HEK293 (cell line): Measurements from ENCODE around the gene ATOH8.
A peak's percentile ranks its signal among the peaks of the same experiment; 100 is the strongest.

ENCODE experiments used
- CTCF ChIA-PET: fragments of 350-600 bp; formaldehyde crosslinking; extraction: SDS; loops from one replicate; lab custom pipeline; 2021; ENCODE audit warnings: antibody characterized with exemption; lab: Yijun Ruan, JAX
- POLR2A ChIA-PET: fragments of 300-600 bp; formaldehyde crosslinking; extraction: SDS; loops from one replicate; lab custom pipeline; 2020; ENCODE audit warnings: antibody characterized with exemption, inconsistent platforms; lab: Yijun Ruan, JAX
- H3K27ac ChIP-seq: fragments of 200-500 bp; sonication (Bioruptor generic); 2 replicates; pipeline ENCODE4 v1.5.1; 2014; ENCODE audit warnings: low read depth, low read length, control low read depth, inconsistent platforms; ENCODE audit errors: extremely low read depth
- H3K36me3 ChIP-seq, 2 experiments: fragments of 200-500 bp in 1 of 2; sonication (Bioruptor generic) in 1 of 2; 1 replicate in 1 of 2; 2 replicates in 1 of 2; pipeline ENCODE4 v1.5.1; 2014 to 2017; ENCODE audit warnings: inconsistent platforms in 2 of 2, low read length in 2 of 2; ENCODE audit not compliant: control insufficient read depth in 2 of 2, insufficient read depth in 1 of 2
- H3K4me1 ChIP-seq: fragments of 200-500 bp; sonication (Bioruptor generic); 2 replicates; pipeline ENCODE4 v1.5.1; 2014; ENCODE audit warnings: mild to moderate bottlenecking, low read length, inconsistent platforms; ENCODE audit not compliant: control insufficient read depth, insufficient read depth
- H3K4me3 ChIP-seq: 2 replicates; pipeline ENCODE4 v1.5.1; 2011; ENCODE audit warnings: low read depth, mild to moderate bottlenecking, control low read depth, low read length, moderate library complexity
- H3K9me3 ChIP-seq: fragments of 200-500 bp; sonication (Bioruptor generic); 2 replicates; pipeline ENCODE4 v1.5.1; 2014; ENCODE audit warnings: low read depth, low read length, inconsistent platforms; ENCODE audit not compliant: control insufficient read depth, insufficient read depth
- GLI2 ChIP-seq: fragments of 450-650 bp; formaldehyde crosslinking; IDR thresholded peaks from 2 replicates; pipeline ENCODE4; 2017; ENCODE audit warnings: missing biosample characterization, missing genetic modification characterization, low read depth, borderline replicate concordance
- GLI4 ChIP-seq: fragments of 450-650 bp; formaldehyde crosslinking; IDR thresholded peaks from 2 replicates; pipeline ENCODE4 v1.5.1; 2016; ENCODE audit warnings: missing biosample characterization, missing genetic modification characterization
- GLIS1 ChIP-seq: fragments of 450-650 bp; formaldehyde crosslinking; IDR thresholded peaks from 2 replicates; pipeline ENCODE4 v1.5.1; 2016; ENCODE audit warnings: missing biosample characterization, missing genetic modification characterization
- ZBTB1 ChIP-seq: fragments of 450-650 bp; formaldehyde crosslinking; IDR thresholded peaks from 2 replicates; pipeline ENCODE4 v1.5.1; 2016; ENCODE audit warnings: missing biosample characterization, missing genetic modification characterization
- ZIC2 ChIP-seq: fragments of 450-650 bp; formaldehyde crosslinking; IDR thresholded peaks from 2 replicates; pipeline ENCODE4 v1.5.1; 2016; ENCODE audit warnings: missing biosample characterization, missing genetic modification characterization
- ZNF132 ChIP-seq: fragments of 450-650 bp; formaldehyde crosslinking; IDR thresholded peaks from 2 replicates; pipeline ENCODE4 v1.5.1; 2017; ENCODE audit warnings: missing biosample characterization, missing genetic modification characterization, borderline replicate concordance
- ZNF155 ChIP-seq: fragments of 450-650 bp; formaldehyde crosslinking; IDR thresholded peaks from 2 replicates; pipeline ENCODE4 v1.5.1; 2016; ENCODE audit warnings: missing biosample characterization, missing genetic modification characterization
- ZNF18 ChIP-seq: fragments of 450-650 bp; formaldehyde crosslinking; IDR thresholded peaks from 2 replicates; pipeline ENCODE4 v1.5.1; 2016; ENCODE audit warnings: missing biosample characterization, missing genetic modification characterization
- ZNF335 ChIP-seq: fragments of 450-650 bp; formaldehyde crosslinking; conservative IDR thresholded peaks from 2 replicates; pipeline ENCODE4 v1.5.1; 2016; ENCODE audit warnings: missing biosample characterization, missing genetic modification characterization
- ZNF404 ChIP-seq: fragments of 450-650 bp; formaldehyde crosslinking; IDR thresholded peaks from 2 replicates; pipeline ENCODE4 v1.5.1; 2017; ENCODE audit warnings: missing biosample characterization, missing genetic modification characterization
- ZNF433 ChIP-seq: fragments of 450-650 bp; formaldehyde crosslinking; IDR thresholded peaks from 2 replicates; pipeline ENCODE4 v1.5.1; 2016; ENCODE audit warnings: missing biosample characterization, missing genetic modification characterization, low read depth
- ZNF510 ChIP-seq: fragments of 450-650 bp; formaldehyde crosslinking; IDR thresholded peaks from 2 replicates; pipeline ENCODE4 v1.5.1; 2018; ENCODE audit warnings: mild to moderate bottlenecking, missing genetic modification characterization, missing biosample characterization; ENCODE audit not compliant: insufficient replicate concordance
- ZNF514 ChIP-seq: fragments of 450-650 bp; formaldehyde crosslinking; IDR thresholded peaks from 2 replicates; pipeline ENCODE4 v1.5.1; 2016; ENCODE audit warnings: missing biosample characterization, missing genetic modification characterization
- ZNF529 ChIP-seq: fragments of 450-650 bp; formaldehyde crosslinking; IDR thresholded peaks from 2 replicates; pipeline ENCODE4 v1.5.1; 2017; ENCODE audit warnings: missing genetic modification characterization, missing biosample characterization; ENCODE audit not compliant: insufficient replicate concordance
- ZNF785 ChIP-seq: fragments of 450-650 bp; formaldehyde crosslinking; IDR thresholded peaks from 2 replicates; pipeline ENCODE4 v1.5.1; 2016; ENCODE audit warnings: missing biosample characterization, missing genetic modification characterization
- ZNF837 ChIP-seq: fragments of 450-650 bp; formaldehyde crosslinking; IDR thresholded peaks from 2 replicates; pipeline ENCODE4 v1.5.1; 2016; ENCODE audit warnings: missing biosample characterization, missing genetic modification characterization
- TF ChIP-seq, protein P1 (sequence below): fragments of 450-650 bp; formaldehyde crosslinking; IDR thresholded peaks from 2 replicates; pipeline ENCODE4 v1.5.1; 2016; ENCODE audit warnings: missing biosample characterization, missing genetic modification characterization
- TF ChIP-seq, protein P2 (sequence below): fragments of 450-650 bp; formaldehyde crosslinking; conservative IDR thresholded peaks from 2 replicates; pipeline ENCODE4 v1.5.1; 2016; ENCODE audit warnings: low read depth, missing biosample characterization, missing genetic modification characterization

ATOH8 gene

DNA sequence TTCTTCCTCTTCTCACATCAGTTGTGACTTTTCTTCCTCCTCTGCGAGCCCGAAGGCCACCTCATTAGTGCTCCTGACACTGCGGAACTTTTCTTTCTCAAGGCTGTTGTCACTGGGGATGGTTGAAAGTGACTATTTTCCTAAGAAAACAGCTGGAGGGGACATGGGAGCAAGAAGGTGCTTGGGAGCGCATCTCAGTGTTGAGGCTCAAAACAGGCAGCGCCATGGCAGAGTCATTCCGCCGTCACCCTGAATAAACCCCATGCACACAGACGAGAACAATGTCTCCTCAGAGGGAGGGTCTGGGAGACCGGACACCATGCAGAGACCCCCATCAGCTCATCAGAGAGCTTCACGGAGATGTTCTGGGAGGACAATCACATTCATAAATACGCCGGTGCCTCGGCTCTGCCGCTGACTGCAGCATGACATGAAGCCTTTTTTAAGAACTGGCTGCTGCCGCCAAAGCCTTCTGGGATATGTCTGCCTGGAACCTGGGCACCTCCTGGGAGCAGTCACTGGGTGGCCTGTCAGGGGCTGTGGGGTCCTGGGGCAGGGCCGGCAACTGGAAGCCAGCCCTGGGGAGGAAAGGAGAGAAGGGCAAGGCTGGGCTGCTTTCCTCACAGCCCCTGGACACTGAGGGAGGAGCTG lies 19.2 kb downstream of the ATOH8 start:
- TF ChIP-seq ZNF155 (no peak), GLIS1 (tag by site-specific recombination) (peak; percentile 65), ZIC2 (tag by site-specific recombination) (peak; percentile 32; the same call in 1 of the 2 replicates)
- ChIA-PET CTCF (interaction anchor here (0.8 to 9.3 kb wide), 5 partner anchors 10 to 44 kb away, joined by 6 to 105 read pairs (median 30); partner anchors contain the start of gene ATOH8), POLR2A (interaction anchor here (0.6 to 2.4 kb wide), 8 partner anchors 12 to 333 kb away, joined by 3 to 14 read pairs (median 4); partner anchors contain the start of genes ATOH8, POLR1A and PTCD3)
- no peaks in the 10 kb centered on the region for H3K9me3 ChIP-seq
- no peaks in the 10 kb centered on the region for H3K36me3 ChIP-seq
- peak overlapping the region; percentile 80 for H3K27ac ChIP-seq
- no peak overlapping the region for H3K4me3 ChIP-seq
- H3K4me1 ChIP-seq = peaks cover 41% of the 10 kb centered on the region

DNA sequence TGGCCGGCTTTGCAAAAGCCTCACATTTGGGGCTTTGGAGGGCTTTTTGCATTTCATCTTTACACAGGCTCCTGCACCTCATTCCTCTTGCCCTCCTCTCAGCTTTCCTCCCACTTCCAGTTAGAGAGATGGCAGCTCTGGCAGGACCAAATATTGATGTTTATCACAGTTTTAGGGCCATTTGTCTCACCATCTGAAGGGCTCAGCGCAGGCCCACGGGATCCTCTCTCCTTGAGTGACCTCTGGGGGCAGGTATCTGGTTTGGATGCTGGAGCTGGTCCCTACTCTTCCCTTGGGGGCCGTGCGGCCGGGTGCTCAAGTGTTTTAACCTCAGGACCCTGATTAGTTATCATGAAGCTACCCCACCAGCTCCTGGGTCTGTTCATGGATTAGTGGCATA lies 19.9 kb downstream of the ATOH8 start:
- H3K9me3 ChIP-seq = no peaks in the 10 kb centered on the region
- TF ChIP-seq ZNF529 (tag by site-specific recombination) (no peak), ZNF433 (no peak), ZNF510 (no peak)
- TF ChIP-seq, protein P1, sequence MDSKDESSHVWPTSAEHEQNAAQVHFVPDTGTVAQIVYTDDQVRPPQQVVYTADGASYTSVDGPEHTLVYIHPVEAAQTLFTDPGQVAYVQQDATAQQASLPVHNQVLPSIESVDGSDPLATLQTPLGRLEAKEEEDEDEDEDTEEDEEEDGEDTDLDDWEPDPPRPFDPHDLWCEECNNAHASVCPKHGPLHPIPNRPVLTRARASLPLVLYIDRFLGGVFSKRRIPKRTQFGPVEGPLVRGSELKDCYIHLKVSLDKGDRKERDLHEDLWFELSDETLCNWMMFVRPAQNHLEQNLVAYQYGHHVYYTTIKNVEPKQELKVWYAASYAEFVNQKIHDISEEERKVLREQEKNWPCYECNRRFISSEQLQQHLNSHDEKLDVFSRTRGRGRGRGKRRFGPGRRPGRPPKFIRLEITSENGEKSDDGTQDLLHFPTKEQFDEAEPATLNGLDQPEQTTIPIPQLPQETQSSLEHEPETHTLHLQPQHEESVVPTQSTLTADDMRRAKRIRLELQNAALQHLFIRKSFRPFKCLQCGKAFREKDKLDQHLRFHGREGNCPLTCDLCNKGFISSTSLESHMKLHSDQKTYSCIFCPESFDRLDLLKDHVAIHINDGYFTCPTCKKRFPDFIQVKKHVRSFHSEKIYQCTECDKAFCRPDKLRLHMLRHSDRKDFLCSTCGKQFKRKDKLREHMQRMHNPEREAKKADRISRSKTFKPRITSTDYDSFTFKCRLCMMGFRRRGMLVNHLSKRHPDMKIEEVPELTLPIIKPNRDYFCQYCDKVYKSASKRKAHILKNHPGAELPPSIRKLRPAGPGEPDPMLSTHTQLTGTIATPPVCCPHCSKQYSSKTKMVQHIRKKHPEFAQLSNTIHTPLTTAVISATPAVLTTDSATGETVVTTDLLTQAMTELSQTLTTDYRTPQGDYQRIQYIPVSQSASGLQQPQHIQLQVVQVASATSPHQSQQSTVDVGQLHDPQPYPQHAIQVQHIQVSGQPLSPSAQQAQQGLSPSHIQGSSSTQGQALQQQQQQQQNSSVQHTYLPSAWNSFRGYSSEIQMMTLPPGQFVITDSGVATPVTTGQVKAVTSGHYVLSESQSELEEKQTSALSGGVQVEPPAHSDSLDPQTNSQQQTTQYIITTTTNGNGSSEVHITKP (tag by site-specific recombination) = no peak
- no peak overlapping the region for H3K4me3 ChIP-seq
- peaks cover 34% of the 10 kb centered on the region for H3K4me1 ChIP-seq
- POLR2A ChIA-PET = no interaction called here
- no peak overlapping the region for H3K27ac ChIP-seq
- CTCF ChIA-PET = interaction anchor here (5.5 to 9.3 kb wide), 2 partner anchors 22 to 44 kb away, joined by 30 to 105 read pairs; partner anchors contain the start of gene ATOH8
- H3K36me3 ChIP-seq = no peaks in the 10 kb centered on the region

- H3K4me3 ChIP-seq = no peak overlapping the region
- ChIA-PET CTCF (interaction anchor here (0.9 to 9.3 kb wide), 4 partner anchors 12 to 39 kb away, joined by 3 to 105 read pairs (median 6); partner anchors contain the start of gene ATOH8), POLR2A (no interaction called here)
- no peaks in the 10 kb centered on the region for H3K9me3 ChIP-seq
- no peak for TF ChIP-seq ZNF132 (tag by site-specific recombination)
- no peak for TF ChIP-seq ZNF404
- TF ChIP-seq ZNF837 (tag by site-specific recombination) = no peak
- TF ChIP-seq ZNF18 (tag by site-specific recombination) = no peak
- TF ChIP-seq GLI2 (tag by site-specific recombination) = no peak
- TF ChIP-seq ZBTB1 (tag by site-specific recombination) = no peak
- TF ChIP-seq ZNF514 (tag by site-specific recombination) = no peak
- TF ChIP-seq ZNF335 (tag by site-specific recombination) = no peak
- TF ChIP-seq GLI4 = no peak
- no peak for TF ChIP-seq ZNF785 (tag by site-specific recombination)
- TF ChIP-seq, protein P2, sequence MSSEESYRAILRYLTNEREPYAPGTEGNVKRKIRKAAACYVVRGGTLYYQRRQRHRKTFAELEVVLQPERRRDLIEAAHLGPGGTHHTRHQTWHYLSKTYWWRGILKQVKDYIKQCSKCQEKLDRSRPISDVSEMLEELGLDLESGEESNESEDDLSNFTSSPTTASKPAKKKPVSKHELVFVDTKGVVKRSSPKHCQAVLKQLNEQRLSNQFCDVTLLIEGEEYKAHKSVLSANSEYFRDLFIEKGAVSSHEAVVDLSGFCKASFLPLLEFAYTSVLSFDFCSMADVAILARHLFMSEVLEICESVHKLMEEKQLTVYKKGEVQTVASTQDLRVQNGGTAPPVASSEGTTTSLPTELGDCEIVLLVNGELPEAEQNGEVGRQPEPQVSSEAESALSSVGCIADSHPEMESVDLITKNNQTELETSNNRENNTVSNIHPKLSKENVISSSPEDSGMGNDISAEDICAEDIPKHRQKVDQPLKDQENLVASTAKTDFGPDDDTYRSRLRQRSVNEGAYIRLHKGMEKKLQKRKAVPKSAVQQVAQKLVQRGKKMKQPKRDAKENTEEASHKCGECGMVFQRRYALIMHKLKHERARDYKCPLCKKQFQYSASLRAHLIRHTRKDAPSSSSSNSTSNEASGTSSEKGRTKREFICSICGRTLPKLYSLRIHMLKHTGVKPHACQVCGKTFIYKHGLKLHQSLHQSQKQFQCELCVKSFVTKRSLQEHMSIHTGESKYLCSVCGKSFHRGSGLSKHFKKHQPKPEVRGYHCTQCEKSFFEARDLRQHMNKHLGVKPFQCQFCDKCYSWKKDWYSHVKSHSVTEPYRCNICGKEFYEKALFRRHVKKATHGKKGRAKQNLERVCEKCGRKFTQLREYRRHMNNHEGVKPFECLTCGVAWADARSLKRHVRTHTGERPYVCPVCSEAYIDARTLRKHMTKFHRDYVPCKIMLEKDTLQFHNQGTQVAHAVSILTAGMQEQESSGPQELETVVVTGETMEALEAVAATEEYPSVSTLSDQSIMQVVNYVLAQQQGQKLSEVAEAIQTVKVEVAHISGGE = no peak
- H3K27ac ChIP-seq = no peak overlapping the region
- peaks cover 27% of the 10 kb centered on the region for H3K4me1 ChIP-seq
- H3K36me3 ChIP-seq = no peaks in the 10 kb centered on the region
Observed at GRCh38 chr2:85774126-85774978, 20.6 kb downstream of the ATOH8 start.
